Endothelial cell of umbilical vein (primary cell): Measurements from ENCODE around the gene ZNF302. TPM values are rescaled to one million over a fixed set of nuclear protein-coding genes. Genes with fewer than 3 reads are reported as not detected.

ENCODE experiments used
- BruUV-seq: library from RNA; stranded (reverse); fragments of 400-500 nt; replicated peaks from 2 replicates; lab custom pipeline; 2021; lab: Mats Ljungman, UMichigan
- CTCF ChIA-PET: fragments of 300-600, 350-600 bp; sonication (Branson Sonifier 250); formaldehyde crosslinking; loops from one replicate; lab custom pipeline; 2021; ENCODE audit warnings: antibody characterized with exemption, inconsistent platforms; lab: Charles Lee
- POLR2A ChIA-PET: fragments of 300-600, 350-600 bp; sonication (Branson Sonifier 250); formaldehyde crosslinking; loops from one replicate; lab custom pipeline; 2021; ENCODE audit warnings: antibody characterized with exemption, inconsistent platforms; lab: Charles Lee
- DNase-seq: peaks from one replicate; pipeline ENCODE4 v3.0.0-alpha.2; 2011; ENCODE audit warnings: low read depth, low spot score
- FAIRE-seq: peaks from 2 replicates; lab custom pipeline; 2011; peaks lifted over from hg19 to GRCh38; lab: Jason Lieb, UNC
- H2AFZ ChIP-seq: 2 replicates; pipeline ENCODE4 v1.6.0; 2012; ENCODE audit warnings: low read depth, low read length, control low read depth, inconsistent platforms
- H3K27ac ChIP-seq: 2 replicates; pipeline ENCODE4 v1.5.1; 2011; ENCODE audit warnings: low read depth, mild to moderate bottlenecking, control low read depth, low read length, moderate library complexity; ENCODE audit not compliant: insufficient read depth
- H3K27me3 ChIP-seq, 2 experiments: 2 replicates each; pipeline versions ENCODE4 v1.6.0 to v1.6.1; 2011; ENCODE audit warnings: low read length in 2 of 2, mixed read lengths in 1 of 2; ENCODE audit not compliant: control insufficient read depth in 2 of 2, insufficient read depth in 2 of 2
- H3K36me3 ChIP-seq, 2 experiments: 2 replicates in 1 of 2; 3 replicates in 1 of 2; pipeline ENCODE4 v1.5.1; 2011; ENCODE audit warnings: low read length in 2 of 2, mild to moderate bottlenecking in 1 of 2, moderate library complexity in 1 of 2; ENCODE audit not compliant: control insufficient read depth in 2 of 2, insufficient read depth in 2 of 2; ENCODE audit errors: extremely low read depth in 1 of 2
- H3K4me1 ChIP-seq: 3 replicates; pipeline ENCODE4 v1.5.1; 2011; ENCODE audit warnings: mild to moderate bottlenecking, low read length; ENCODE audit not compliant: control insufficient read depth, insufficient read depth; ENCODE audit errors: extremely low read depth
- H3K4me2 ChIP-seq: 2 replicates; pipeline ENCODE4 v1.6.1; 2011; ENCODE audit warnings: low read length, control low read depth, mixed read lengths; ENCODE audit not compliant: insufficient read depth
- H3K4me3 ChIP-seq, 3 experiments: fragments of 200-600 bp in 1 of 3; sonication (generic), shearing (Covaris generic) in 1 of 3; replicated peaks in 1 of 3; 2 replicates each; pipeline ENCODE4 v1.5.1; 2011 to 2016; ENCODE audit warnings: control low read depth in 3 of 3, low read length in 3 of 3, mild to moderate bottlenecking in 2 of 3, inconsistent platforms in 1 of 3, low read depth in 1 of 3, moderate library complexity in 1 of 3; ENCODE audit not compliant: insufficient read depth in 1 of 3
- H3K79me2 ChIP-seq: 2 replicates; pipeline ENCODE4 v1.6.0; 2012; ENCODE audit warnings: low read length, inconsistent platforms; ENCODE audit not compliant: control insufficient read depth, insufficient read depth
- H3K9ac ChIP-seq: replicated peaks from 2 replicates; pipeline ENCODE3; 2011; ENCODE audit warnings: low read length, control low read depth; ENCODE audit not compliant: insufficient read depth; ENCODE audit errors: extremely low read depth
- H3K9me1 ChIP-seq: replicated peaks from 3 replicates; pipeline ENCODE4 v1.6.0; 2011; ENCODE audit warnings: mild to moderate bottlenecking, low read length; ENCODE audit not compliant: control insufficient read depth, insufficient read depth; ENCODE audit errors: extremely low read depth
- H3K9me3 ChIP-seq: replicated peaks from 2 replicates; pipeline ENCODE4 v1.5.1; 2012; ENCODE audit warnings: low read length, inconsistent platforms; ENCODE audit not compliant: control insufficient read depth, insufficient read depth
- H4K20me1 ChIP-seq: replicated peaks from 2 replicates; pipeline ENCODE3; 2011; ENCODE audit warnings: mild to moderate bottlenecking, low read length; ENCODE audit not compliant: control insufficient read depth, insufficient read depth; ENCODE audit errors: extremely low read depth
- CTCF ChIP-seq, 2 donors: IDR thresholded peaks; 1 replicate in 1 of 2; 2 replicates in 1 of 2; pipeline ENCODE4 v1.5.1; 2011; ENCODE audit warnings: low read length in 2 of 2, mild to moderate bottlenecking in 2 of 2, moderate library complexity in 2 of 2, control low read depth in 1 of 2, inconsistent platforms in 1 of 2, low read depth in 1 of 2; ENCODE audit not compliant: insufficient read depth in 1 of 2; ENCODE audit errors: extremely low read depth in 1 of 2
- FOS ChIP-seq: IDR thresholded peaks from 2 replicates; pipeline ENCODE4 v1.6.1; 2011; ENCODE audit warnings: mild to moderate bottlenecking, low read length, moderate library complexity, borderline replicate concordance; ENCODE audit not compliant: insufficient read depth
- GATA2 ChIP-seq: IDR thresholded peaks from 2 replicates; pipeline ENCODE4 v1.7.0; 2011; ENCODE audit warnings: low read depth, mild to moderate bottlenecking, moderate library complexity, mixed read lengths, low read length; ENCODE audit not compliant: insufficient read length, insufficient read depth
- MYC ChIP-seq: IDR thresholded peaks from one replicate; pipeline ENCODE4 v1.6.1; 2011; ENCODE audit warnings: mild to moderate bottlenecking, low read depth, low read length
- POLR2A ChIP-seq: IDR thresholded peaks from 2 replicates; pipeline ENCODE4 v1.6.1; 2012; ENCODE audit warnings: low read depth, mild to moderate bottlenecking, control low read depth, low read length
- POLR2AphosphoS5 ChIP-seq: IDR thresholded peaks from 2 replicates; pipeline ENCODE4 v1.6.1; 2012; ENCODE audit warnings: low read depth, mild to moderate bottlenecking, control low read depth, low read length, moderate library complexity; ENCODE audit not compliant: insufficient read depth
- dilution Hi-C: fragments of 300-500 bp; cut with MboI; formaldehyde crosslinking; loops from one replicate; pipeline ENCODE4 v1.15.0; 2019; ENCODE audit warnings: low sequenced_read_pairs; ENCODE audit not compliant: extremely low pct_ligation_motif_present
- intact Hi-C: fragments of 100-400 bp; cut with micrococcal nuclease; formaldehyde crosslinking; loops from one replicate; pipeline ENCODE4 v1.10.0; 2022
- polyA plus RNA-seq, 4 experiments: library from polyadenylated mRNA; depleted of rRNA in 3 of 4; stranded (reverse) in 3 of 4; unstranded in 1 of 4; fragments of >200 nt; gene quantifications; 2 replicates each; pipeline versions ENCODE4 v1.2.1 to v1.2.3, GENCODE V29; 2011 to 2012; ENCODE audit warnings: missing spikeins in 1 of 4
- total RNA-seq: library from RNA; stranded (reverse); gene quantifications from 2 replicates; pipeline ENCODE4 v1.2.3, GENCODE V29; 2021

The ZNF302 gene
- total and polyA plus RNA-seq, 2 donors (not counting 3 experiments of a cell fraction or from before 2014, with no cell fraction given): 8.1 to 15.6 TPM

- H3K27ac ChIP-seq: no peak overlapping the region
- dilution Hi-C loops (no loop called here), intact Hi-C loops (no loop called here)
- DNase-seq: no peak
- H3K4me3 ChIP-seq: no peak overlapping the region
- no peak overlapping the region for H3K9ac ChIP-seq
- CTCF ChIA-PET: no interaction called here
- BruUV-seq: no TSS peak
- no peaks in the 10 kb centered on the region for H3K9me3 ChIP-seq
- no peak for TF ChIP-seq CTCF (IDR thresholded peaks at IDR 0.05; ENCODE audit: extremely low read depth in 1 of 2, insufficient read depth in 1 of 2, low read depth in 1 of 2, low read length in 2 of 2)
- no peak for TF ChIP-seq FOS
- TF ChIP-seq POLR2A: no peak
- TF ChIP-seq MYC: no peak
- H3K9me1 ChIP-seq: no peaks in the 10 kb centered on the region
- no peaks in the 10 kb centered on the region for H3K36me3 ChIP-seq
- no peaks in the 10 kb centered on the region for H3K4me1 ChIP-seq
- no peak overlapping the region for H3K4me2 ChIP-seq
- no peaks in the 10 kb centered on the region for H3K79me2 ChIP-seq
- H4K20me1 ChIP-seq: no peaks in the 10 kb centered on the region
- FAIRE-seq: no peak
- H3K27me3 ChIP-seq: peaks cover 0 to 3% of the 10 kb centered on the region in 2 experiments
- POLR2A ChIA-PET: no interaction called here
- no peak overlapping the region for H2AFZ ChIP-seq
Observed at GRCh38 chr19:34707661-34708060, 30.2 kb downstream of the ZNF302 start.

GRCh38 chr19:34711890-34712289 lies 34.4 kb downstream of the ZNF302 start:
- Histone ChIP-seq H3K36me3 (no peaks in the 10 kb centered on the region), H3K27ac (no peak overlapping the region), H3K27me3 (peaks cover 3% of the 10 kb centered on the region in 2 experiments), H2AFZ (no peak overlapping the region), H3K4me3 (no peak overlapping the region), H3K9me3 (peaks cover 5% of the 10 kb centered on the region), H3K79me2 (no peaks in the 10 kb centered on the region), H3K4me2 (no peak overlapping the region), H3K9ac (no peak overlapping the region), H3K4me1 (no peaks in the 10 kb centered on the region), H3K9me1 (no peaks in the 10 kb centered on the region), H4K20me1 (no peaks in the 10 kb centered on the region)
- TF ChIP-seq POLR2AphosphoS5 (no peak), GATA2 (no peak), MYC (no peak), CTCF (IDR thresholded peaks at IDR 0.05; ENCODE audit: extremely low read depth in 1 of 2, insufficient read depth in 1 of 2, low read depth in 1 of 2, low read length in 2 of 2) (no peak)
- no TSS peak for BruUV-seq
- ChIA-PET POLR2A (no interaction called here), CTCF (interaction anchor here (0.8 to 5.8 kb wide), 6 partner anchors 9 to 155 kb away, joined by 3 to 87 read pairs (median 4); no protein-coding TSS in a partner anchor)
- FAIRE-seq (no peak), DNase-seq (no peak)
- dilution Hi-C loops (no loop called here), intact Hi-C loops (loop anchor here (1.0 to 2.0 kb wide), 4 partner anchors 33 to 211 kb away; no protein-coding TSS in a partner anchor)
